ENCODE results near the gene FGD6. TPM values are rescaled to one million over a fixed set of nuclear protein-coding genes. Genes with fewer than 3 reads are reported as not detected.
"Not testable (repeated sequence)": the region's sequence is repeated elsewhere in the genome, so short reads cannot be mapped to it uniquely, and the experiment has no call there.

Gene FGD6
- total and polyA plus RNA-seq, 3 donors from 2014 or later: 4.8 to 13.6 (median 13.1) TPM

DNA sequence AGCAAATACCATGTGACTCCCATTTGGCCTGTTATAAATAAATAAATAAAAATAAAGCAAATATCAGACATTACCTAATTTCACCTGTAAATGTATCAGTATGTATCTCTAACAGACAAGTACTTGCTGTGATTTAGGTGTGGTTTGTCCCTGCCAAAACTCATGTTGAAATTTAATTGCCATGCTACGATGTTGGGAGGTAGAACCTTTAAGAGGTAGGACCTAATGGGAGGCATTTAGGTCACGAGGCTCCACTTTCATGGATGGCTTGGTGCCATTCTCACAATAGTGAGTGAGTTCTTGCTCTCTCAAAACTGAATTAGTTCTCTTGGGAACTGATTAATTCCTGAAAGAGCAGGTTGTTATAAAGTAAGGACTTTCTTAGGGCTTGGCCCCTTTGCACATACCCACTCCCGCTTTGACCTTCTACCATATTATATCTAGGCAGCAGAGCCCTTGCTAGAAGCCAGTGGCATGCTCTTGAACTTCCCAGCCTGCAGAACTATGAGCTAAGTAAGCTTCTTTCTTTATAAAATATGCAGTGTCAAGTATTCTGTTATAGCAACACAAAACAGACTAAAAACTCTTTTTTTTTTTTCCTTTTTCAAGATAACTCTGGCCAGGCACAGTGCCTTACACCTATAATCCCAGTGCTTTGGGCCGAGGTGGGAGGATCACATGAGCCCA, 26.4 kb upstream of the FGD6 start:
- Histone ChIP-seq H3K4me3 (no peak overlapping the region), H3K36me3 (ENCODE audit: low read depth, missing control alignments) (no peaks in the 10 kb centered on the region), H3K9me3 (no peaks in the 10 kb centered on the region), H3K4me1 (peaks cover 6% of the 10 kb centered on the region), H3K27ac (no peak overlapping the region), H3K27me3 (no peaks in the 10 kb centered on the region)
- DNase-seq: no peak
- 84 to 85% methylated on average over 4 of the region's 4 CpGs for WGBS, 2 donors
- intact Hi-C loops (cut with DNase I; ENCODE audit: low total_unique reads): no loop called here
- no peak for TF ChIP-seq POLR2A (IDR thresholded peaks at IDR 0.05)
- TF ChIP-seq, protein P1, sequence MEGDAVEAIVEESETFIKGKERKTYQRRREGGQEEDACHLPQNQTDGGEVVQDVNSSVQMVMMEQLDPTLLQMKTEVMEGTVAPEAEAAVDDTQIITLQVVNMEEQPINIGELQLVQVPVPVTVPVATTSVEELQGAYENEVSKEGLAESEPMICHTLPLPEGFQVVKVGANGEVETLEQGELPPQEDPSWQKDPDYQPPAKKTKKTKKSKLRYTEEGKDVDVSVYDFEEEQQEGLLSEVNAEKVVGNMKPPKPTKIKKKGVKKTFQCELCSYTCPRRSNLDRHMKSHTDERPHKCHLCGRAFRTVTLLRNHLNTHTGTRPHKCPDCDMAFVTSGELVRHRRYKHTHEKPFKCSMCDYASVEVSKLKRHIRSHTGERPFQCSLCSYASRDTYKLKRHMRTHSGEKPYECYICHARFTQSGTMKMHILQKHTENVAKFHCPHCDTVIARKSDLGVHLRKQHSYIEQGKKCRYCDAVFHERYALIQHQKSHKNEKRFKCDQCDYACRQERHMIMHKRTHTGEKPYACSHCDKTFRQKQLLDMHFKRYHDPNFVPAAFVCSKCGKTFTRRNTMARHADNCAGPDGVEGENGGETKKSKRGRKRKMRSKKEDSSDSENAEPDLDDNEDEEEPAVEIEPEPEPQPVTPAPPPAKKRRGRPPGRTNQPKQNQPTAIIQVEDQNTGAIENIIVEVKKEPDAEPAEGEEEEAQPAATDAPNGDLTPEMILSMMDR (IDR thresholded peaks at IDR 0.05): no peak

DNA sequence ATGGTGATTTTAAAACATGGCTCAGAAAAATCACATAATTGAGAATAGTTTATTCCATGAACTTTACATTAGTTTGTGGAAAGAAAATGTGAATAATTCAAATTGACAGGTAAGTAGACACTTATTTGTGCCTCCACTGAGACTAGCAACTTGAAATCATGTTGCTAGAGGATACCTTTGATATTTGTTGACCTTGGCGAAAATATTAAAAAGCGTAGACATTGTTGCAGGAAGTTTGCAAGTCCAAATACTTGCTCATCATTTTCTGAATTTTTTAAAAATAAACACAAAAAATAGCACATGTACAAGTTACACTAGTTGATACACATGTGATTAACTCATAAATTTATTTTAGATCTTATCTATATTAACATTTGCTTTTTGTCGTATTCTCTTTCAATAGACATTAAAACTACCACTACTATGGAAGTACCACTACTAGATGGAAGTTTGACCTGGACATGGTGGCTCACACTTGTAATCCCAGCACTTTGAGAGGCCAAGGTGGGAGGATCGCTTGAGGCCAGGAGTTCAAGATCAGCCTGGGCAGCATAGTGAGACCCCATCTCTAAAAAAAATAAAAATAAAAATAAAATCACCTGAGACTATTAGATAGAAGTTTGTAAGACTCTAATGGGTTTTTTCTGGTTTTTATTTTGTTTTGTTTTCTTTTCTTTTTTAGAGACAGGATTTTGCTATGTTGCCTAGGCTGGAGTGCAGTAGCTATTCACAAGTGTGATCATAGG, 24.7 kb upstream of the FGD6 start:
- no peak overlapping the region for H3K27ac ChIP-seq

DNA sequence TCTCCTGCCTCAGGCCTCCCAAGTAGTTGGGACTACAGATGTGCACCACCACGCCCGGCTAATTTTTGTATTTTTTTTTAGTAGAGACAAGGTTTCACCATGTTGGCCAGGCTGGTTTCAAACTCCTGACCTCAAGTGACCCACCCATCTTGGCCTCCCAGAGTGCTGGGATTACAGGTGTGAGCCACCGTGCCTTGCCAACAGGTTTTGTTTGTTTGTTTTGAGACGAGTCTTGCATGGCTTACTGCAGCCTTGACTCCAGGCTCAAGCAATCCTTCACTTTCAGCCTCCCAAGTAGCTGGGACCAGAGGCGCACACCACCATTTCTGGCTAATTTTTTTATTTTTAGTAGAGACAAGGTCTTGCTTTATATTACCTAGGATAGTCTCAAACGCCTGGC, 23.9 kb upstream of the FGD6 start:
- H3K27ac ChIP-seq; intact Hi-C loops (cut with DNase I; ENCODE audit: low total_unique reads); H3K27me3 ChIP-seq; H3K4me1 ChIP-seq; H3K4me3 ChIP-seq; H3K36me3 ChIP-seq (ENCODE audit: low read depth, missing control alignments); DNase-seq; H3K9me3 ChIP-seq: not testable (repeated sequence)
- WGBS, 2 donors: 87 to 89% methylated on average over 6 of the region's 6 CpGs

More for the DNA sequence above, 24.7 kb upstream of the FGD6 start:
- Histone ChIP-seq H3K36me3 (ENCODE audit: low read depth, missing control alignments) (no peaks in the 10 kb centered on the region), H3K27me3 (no peaks in the 10 kb centered on the region), H3K4me1 (peaks cover 8% of the 10 kb centered on the region), H3K9me3 (no peaks in the 10 kb centered on the region), H3K4me3 (no peak overlapping the region)
- intact Hi-C loops (cut with DNase I; ENCODE audit: low total_unique reads): no loop called here
- DNase-seq: no peak
- TF ChIP-seq POLR2A (IDR thresholded peaks at IDR 0.05): no peak
- TF ChIP-seq, protein P1 (IDR thresholded peaks at IDR 0.05): no peak
- 76 to 80% methylated on average over 4 of the region's 4 CpGs for WGBS, 2 donors

DNA sequence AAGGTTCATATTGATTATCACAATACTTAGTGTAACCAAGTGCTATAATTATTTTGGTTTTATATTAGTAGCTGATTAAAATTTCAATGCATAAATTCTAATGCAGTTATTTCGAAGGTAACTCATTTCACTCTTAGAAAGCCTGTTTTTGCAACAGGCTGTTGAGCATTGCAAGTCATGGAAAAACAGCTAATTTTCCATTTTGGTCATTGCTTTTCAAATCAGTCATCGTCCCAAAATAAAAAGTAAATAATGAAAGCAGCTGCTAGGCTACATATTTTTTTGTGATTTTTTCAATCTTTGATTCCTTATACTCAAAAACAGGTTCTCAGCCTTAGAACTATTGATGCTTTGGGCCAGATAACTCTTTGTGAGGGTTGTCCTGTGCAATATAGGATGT, 23.3 kb upstream of the FGD6 start:
- intact Hi-C loops (cut with DNase I; ENCODE audit: low total_unique reads): no loop called here
- TF ChIP-seq POLR2A (IDR thresholded peaks at IDR 0.05): no peak
- TF ChIP-seq, protein P1 (IDR thresholded peaks at IDR 0.05): no peak
- Histone ChIP-seq H3K4me3 (no peak overlapping the region), H3K36me3 (ENCODE audit: low read depth, missing control alignments) (no peaks in the 10 kb centered on the region), H3K9me3 (no peaks in the 10 kb centered on the region), H3K27ac (no peak overlapping the region), H3K4me1 (peaks cover 6% of the 10 kb centered on the region), H3K27me3 (no peaks in the 10 kb centered on the region)
- DNase-seq: no peak
- 69 to 70% methylated on average over 2 of the region's 2 CpGs for WGBS, 2 donors

DNA sequence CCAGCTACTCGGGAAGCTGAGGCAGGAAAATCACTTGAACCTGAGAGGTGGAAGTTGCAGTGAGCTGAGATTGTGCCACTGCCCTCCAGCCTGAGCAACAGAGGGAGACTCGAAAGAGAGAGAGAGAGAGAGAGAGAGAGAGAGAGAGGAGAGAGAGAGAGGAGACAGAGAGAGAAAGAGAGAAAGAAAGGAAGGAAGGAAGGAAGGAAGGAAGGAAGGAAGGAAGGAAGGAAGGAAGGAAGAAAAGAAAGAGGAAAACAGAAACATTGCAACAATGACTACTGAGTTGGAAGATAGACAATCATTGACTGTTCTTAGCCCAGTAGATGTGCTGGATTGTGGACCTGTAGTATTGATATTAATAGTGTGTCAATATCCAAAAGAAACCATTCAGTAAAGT, 22.6 kb upstream of the FGD6 start:
- H3K9me3 ChIP-seq; H3K4me3 ChIP-seq; H3K27me3 ChIP-seq; DNase-seq; H3K27ac ChIP-seq; H3K36me3 ChIP-seq (ENCODE audit: low read depth, missing control alignments); H3K4me1 ChIP-seq; intact Hi-C loops (cut with DNase I; ENCODE audit: low total_unique reads): not testable (repeated sequence)
- 85 to 92% methylated on average over 2 of the region's 2 CpGs for WGBS, 2 donors

Data from testis (tissue), 3 donors.